Measurements from ENCODE around the gene CUX1.

- TF ChIP-seq, protein P1, sequence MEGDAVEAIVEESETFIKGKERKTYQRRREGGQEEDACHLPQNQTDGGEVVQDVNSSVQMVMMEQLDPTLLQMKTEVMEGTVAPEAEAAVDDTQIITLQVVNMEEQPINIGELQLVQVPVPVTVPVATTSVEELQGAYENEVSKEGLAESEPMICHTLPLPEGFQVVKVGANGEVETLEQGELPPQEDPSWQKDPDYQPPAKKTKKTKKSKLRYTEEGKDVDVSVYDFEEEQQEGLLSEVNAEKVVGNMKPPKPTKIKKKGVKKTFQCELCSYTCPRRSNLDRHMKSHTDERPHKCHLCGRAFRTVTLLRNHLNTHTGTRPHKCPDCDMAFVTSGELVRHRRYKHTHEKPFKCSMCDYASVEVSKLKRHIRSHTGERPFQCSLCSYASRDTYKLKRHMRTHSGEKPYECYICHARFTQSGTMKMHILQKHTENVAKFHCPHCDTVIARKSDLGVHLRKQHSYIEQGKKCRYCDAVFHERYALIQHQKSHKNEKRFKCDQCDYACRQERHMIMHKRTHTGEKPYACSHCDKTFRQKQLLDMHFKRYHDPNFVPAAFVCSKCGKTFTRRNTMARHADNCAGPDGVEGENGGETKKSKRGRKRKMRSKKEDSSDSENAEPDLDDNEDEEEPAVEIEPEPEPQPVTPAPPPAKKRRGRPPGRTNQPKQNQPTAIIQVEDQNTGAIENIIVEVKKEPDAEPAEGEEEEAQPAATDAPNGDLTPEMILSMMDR (IDR thresholded peaks at IDR 0.05), result no peak
- no peak for TF ChIP-seq POLR2AphosphoS5 (IDR thresholded peaks at IDR 0.05)
These were observed 254.6 kb downstream of the CUX1 start for GRCh38 chr7:102072003-102072402.
